Suprapubic skin (tissue), 4 donors: ENCODE data around the gene TRIM9.

Source experiments
- POLR2A ChIP-seq, 2 donors: fragments of 450-650 bp; IDR thresholded peaks; one replicate each; pipeline ENCODE4 v1.6.1; 2017; ENCODE audit warnings: antibody characterized with exemption in 2 of 2, mild to moderate bottlenecking in 2 of 2, moderate library complexity in 2 of 2
- POLR2AphosphoS5 ChIP-seq, 3 donors: sonication (generic); formaldehyde crosslinking; IDR thresholded peaks; one replicate each; pipeline ENCODE4 v1.6.1; 2017; ENCODE audit warnings: antibody characterized with exemption in 3 of 3
- TF ChIP-seq, protein P1 (sequence below), 2 donors: fragments of 200-600 bp in 1 of 2; fragments of 450-650 bp in 1 of 2; sonication (generic) in 1 of 2; IDR thresholded peaks; one replicate each; pipeline ENCODE4 v1.5.1; 2016 to 2019; ENCODE audit warnings: antibody characterized with exemption in 2 of 2, mild to moderate bottlenecking in 1 of 2, moderate library complexity in 1 of 2

DNA sequence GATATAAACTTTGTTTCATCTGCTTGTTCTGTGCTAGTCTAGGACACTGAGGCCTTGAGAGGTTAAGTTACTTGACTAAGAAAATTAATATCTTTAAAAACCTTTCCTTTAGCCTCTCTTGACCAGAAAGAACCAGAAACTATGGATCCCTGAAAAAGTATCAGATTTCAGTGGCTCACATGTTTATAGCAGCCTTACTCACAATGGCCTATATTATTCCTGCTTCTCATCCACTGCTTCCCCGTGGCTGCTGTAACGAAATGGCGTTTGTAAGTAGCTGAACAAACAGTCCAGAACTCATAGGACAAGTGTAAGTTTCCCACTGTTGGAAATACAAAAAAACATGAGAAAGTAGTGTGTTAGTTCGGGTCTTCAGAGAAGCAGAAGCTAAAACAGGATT lies 147.5 kb downstream of the TRIM9 start:
- TF ChIP-seq, protein P1, sequence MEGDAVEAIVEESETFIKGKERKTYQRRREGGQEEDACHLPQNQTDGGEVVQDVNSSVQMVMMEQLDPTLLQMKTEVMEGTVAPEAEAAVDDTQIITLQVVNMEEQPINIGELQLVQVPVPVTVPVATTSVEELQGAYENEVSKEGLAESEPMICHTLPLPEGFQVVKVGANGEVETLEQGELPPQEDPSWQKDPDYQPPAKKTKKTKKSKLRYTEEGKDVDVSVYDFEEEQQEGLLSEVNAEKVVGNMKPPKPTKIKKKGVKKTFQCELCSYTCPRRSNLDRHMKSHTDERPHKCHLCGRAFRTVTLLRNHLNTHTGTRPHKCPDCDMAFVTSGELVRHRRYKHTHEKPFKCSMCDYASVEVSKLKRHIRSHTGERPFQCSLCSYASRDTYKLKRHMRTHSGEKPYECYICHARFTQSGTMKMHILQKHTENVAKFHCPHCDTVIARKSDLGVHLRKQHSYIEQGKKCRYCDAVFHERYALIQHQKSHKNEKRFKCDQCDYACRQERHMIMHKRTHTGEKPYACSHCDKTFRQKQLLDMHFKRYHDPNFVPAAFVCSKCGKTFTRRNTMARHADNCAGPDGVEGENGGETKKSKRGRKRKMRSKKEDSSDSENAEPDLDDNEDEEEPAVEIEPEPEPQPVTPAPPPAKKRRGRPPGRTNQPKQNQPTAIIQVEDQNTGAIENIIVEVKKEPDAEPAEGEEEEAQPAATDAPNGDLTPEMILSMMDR (IDR thresholded peaks at IDR 0.05): no peak
- no peak for TF ChIP-seq POLR2A (IDR thresholded peaks at IDR 0.05)
- no peak for TF ChIP-seq POLR2AphosphoS5 (IDR thresholded peaks at IDR 0.05)
